DLD1 (cell line): Measurements from ENCODE around the gene DNAJC10.
"Not testable (repeated sequence)": the region's sequence is repeated elsewhere in the genome, so short reads cannot be mapped to it uniquely, and the experiment has no call there.

ENCODE experiments used
- in situ Hi-C: cut with HindIII; loops from 2 replicates; pipeline ENCODE4 v1.10.0; 2017; ENCODE audit warnings: low sequenced_read_pairs

Gene DNAJC10

DNA sequence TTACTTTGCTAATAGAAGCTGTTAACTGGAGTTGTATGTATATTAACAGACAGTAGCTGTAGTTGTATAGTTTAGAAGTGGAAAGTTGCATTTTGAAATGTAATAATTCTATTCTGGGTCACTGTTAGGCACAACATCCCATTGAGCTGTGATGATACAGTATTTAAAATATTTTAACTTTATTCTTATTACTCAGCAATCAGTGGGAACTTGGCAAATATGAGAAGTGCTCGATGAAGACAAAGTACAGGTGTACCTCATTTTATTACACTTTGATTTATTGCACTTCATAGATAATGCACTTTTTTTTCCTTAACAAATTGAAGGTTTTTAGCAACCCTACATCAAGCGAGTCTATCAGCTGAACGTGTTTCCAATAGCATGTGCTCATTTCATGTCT is 8.6 kb downstream of the DNAJC10 start:
- in situ Hi-C loops: no loop called here

GRCh38 chr2:182726473-182726872 is 10.4 kb downstream of the DNAJC10 start:
- in situ Hi-C loops: no loop called here

GRCh38 chr2:182728014-182728413 is 12.0 kb downstream of the DNAJC10 start:
- in situ Hi-C loops: no loop called here

DNA sequence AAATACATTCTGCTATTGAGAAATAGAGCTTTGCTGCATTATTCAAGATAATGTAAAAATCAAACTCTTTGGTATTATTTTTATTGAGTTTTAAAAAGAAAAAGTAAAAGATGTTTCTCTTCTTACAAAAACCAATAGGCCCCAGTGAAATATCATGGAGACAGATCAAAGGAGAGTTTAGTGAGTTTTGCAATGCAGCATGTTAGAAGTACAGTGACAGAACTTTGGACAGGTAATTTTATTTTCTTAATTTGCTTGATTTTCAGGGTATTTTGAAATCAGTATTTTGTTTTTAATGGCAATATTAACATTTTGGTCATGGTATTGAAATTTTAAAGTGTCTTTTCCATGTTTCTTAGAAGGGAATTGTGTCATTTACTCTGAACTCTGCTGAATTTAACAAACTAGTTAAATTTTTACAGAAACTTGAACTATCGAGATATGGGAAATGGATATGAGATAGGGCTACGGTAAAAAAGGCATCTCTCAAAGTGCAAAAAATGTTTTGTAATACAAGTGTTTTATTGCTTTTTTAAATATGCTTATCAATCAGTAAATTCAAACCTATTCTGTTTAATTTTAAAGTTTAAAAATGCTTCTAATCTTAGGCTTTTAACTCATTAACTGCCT is 13.8 kb downstream of the DNAJC10 start:
- in situ Hi-C loops: no loop called here

- in situ Hi-C loops: no loop called here
These were observed 14.4 kb downstream of the DNAJC10 start for GRCh38 chr2:182730486-182730885.

DNA sequence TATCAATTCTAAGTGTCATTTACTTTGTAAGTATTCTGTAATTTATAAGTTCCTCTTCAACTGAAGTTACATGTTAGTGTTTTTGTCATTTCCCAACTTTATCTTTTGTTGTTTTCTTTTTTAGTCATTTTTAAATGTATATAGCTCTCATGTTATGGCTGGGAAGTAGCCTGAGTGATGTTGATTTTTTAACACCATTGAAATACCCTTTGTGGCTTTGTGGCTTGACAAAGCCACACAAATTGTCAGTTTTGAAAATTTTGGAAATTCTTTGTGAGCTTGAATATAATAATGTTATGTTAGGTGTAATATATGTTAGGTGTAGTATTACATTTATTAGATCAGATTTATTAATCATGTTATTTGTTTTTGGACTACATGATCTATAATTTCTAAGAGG is 16.7 kb downstream of the DNAJC10 start:
- in situ Hi-C loops: no loop called here

GRCh38 chr2:182733572-182733971 is 17.5 kb downstream of the DNAJC10 start:
- in situ Hi-C loops: no loop called here

DNA sequence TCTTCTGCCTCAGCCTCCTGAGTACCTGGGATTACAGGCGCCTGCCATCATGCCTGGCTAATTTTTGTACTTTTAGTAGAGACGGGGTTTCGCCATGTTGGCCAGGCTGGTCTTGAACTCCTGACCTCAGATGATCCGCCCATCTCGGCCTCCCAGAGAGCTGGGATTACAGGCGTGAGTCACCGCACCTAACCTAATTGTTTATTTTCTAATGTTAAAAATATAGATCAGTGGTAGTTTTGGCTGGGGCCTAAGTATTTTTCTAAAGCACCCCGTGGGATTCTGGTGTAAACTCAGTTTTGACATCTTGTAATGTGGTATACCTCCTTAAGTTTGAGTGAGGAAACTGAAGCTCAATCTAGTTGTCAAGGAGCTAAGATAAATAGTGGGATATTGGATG is 20.8 kb downstream of the DNAJC10 start:
- in situ Hi-C loops: not testable (repeated sequence)

- in situ Hi-C loops: no loop called here
These were observed 24.6 kb downstream of the DNAJC10 start for GRCh38 chr2:182740701-182741100.

DNA sequence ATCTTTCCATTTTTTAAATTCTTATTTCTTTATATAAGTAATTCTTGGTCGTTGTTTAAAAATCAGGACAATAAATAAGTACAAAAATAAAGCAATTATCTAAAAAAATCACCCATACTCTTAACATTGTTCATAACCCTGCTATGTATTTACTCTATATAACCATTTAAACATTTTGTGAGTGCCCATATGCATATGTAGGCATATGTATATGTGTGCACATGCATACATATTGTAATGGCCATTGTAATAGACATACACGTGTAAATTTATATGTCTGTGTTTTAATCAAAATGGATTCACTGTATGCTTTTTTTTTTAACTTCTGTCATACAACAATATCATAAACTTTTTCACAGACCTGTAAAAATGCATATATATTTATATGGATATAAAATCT is 25.6 kb downstream of the DNAJC10 start:
- in situ Hi-C loops: no loop called here

GRCh38 chr2:182744490-182744889 is 28.4 kb downstream of the DNAJC10 start:
- in situ Hi-C loops: no loop called here

- in situ Hi-C loops: no loop called here
These were observed 29.0 kb downstream of the DNAJC10 start for GRCh38 chr2:182745061-182745460.

- in situ Hi-C loops: not testable (repeated sequence)
These were observed 29.8 kb downstream of the DNAJC10 start for GRCh38 chr2:182745894-182746293.

DNA sequence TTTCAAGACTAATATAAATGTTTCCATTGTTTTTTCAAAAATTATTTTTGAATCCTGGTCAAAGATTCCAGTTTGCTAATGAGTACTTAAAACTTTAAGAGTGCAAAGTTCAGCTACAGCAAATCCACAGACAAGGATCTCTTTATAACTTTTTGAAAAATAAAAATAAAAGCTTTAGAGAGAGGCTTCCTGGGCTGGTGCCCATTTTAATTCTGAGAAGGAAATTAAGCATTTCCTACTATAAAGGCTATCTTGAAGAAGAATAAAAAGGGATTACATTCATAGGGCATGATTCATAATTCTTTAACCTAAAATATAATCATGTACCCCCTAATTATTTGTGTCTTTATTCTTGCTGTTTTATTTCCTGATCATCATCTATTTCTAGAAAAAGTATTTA is 38.2 kb downstream of the DNAJC10 start:
- in situ Hi-C loops: no loop called here

DNA sequence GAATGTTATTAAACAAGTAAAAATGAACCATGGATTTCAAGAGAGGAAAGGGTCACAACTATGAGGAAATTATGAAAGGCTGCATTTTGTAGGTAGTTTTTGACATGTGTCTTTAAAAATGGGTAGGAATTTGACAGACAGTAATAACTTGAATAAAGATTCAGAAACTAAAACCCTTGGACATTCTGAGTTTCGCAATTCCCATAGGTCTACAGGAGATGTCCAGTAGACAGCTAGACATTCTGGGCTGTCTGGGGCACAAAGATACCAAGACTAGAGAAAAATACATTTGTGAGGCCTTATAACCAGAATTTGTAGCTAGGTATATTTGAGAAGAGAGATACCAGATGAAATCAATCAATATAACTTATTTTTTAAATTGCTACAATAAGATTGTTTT is 42.3 kb downstream of the DNAJC10 start:
- in situ Hi-C loops: no loop called here

DNA sequence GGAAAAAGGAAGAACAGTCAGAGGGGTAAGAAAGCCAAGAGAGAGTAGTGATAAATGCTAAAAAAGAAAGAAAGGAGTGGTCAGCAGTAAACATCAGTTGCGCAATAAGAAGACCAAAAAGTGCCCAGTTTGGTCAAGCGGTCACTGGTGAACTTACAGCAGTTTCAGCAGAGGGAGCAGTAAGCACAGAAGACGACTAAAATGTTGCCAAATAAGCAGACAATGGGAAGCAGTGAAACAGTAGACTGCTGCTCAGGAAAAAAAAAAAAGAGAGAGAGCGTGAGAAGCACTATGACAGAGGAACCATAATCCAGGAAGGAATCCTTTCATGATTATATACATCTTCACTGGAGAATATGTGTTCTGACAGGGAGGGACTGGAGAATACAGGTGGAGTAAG is 45.8 kb downstream of the DNAJC10 start:
- in situ Hi-C loops: no loop called here

- in situ Hi-C loops: no loop called here
These were observed 47.4 kb downstream of the DNAJC10 start for GRCh38 chr2:182763311-182763912.

DNA sequence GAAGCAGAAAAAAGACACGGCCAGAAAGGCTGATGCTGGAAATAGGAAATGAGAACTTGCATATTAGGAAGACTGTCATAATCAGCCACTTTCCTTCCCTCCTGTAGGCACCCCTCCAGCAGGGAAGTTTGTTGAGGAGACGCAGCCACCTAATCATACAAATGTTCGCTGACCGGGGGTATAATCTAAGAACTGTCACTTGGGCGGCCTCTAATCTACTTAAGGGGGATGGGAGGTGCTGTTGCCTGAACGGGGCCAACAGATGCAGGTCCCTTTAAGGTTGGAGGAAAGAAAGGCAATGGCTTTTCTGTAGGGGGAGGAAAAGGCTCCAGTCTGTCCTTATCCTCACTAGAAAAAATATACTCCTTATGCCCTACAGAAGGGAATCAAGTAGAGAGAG is 50.6 kb downstream of the DNAJC10 start:
- in situ Hi-C loops: no loop called here

- in situ Hi-C loops: no loop called here
These were observed 51.5 kb downstream of the DNAJC10 start for GRCh38 chr2:182767578-182767977.

DNA sequence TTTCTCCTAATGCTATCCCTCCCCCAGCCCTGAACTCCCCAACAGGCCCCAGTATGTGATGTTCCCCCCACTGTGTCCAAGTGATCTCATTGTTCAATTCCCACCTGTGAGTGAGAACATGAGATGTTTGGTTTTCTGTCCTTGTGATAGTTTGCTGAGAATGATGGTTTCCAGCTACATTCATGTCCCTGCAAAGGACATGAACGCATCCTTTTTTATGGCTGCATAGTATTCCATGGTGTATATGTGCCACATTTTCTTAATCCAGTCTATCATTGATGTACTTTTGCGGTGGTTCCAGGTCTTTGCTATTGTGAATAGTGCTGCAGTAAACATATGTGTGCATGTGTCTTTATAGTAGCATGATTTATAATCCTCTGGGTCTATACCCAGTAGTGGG is 52.9 kb downstream of the DNAJC10 start:
- in situ Hi-C loops: not testable (repeated sequence)

DNA sequence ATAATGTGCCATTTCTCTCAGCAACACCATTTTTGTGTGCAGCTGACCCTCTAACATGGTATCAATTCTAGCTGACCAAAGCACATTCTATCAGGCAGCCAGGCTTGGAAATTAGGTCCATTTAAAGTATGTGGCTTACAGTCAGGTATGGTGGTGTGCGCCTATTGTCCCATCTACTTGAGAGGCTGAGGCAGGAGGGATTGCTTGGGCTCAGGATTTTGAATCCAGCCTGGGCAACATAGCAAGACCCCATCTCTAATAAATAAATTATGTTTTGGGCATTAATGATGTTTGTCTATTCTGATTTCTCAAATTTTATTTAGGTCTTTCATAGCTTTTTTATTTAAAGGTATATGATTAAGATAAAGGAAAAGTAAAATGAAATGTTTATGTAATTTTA is 63.3 kb downstream of the DNAJC10 start:
- in situ Hi-C loops: no loop called here

GRCh38 chr2:182781099-182781498 is 65.0 kb downstream of the DNAJC10 start:
- in situ Hi-C loops: not testable (repeated sequence)

GRCh38 chr2:182782686-182783085 is 66.6 kb downstream of the DNAJC10 start:
- in situ Hi-C loops: not testable (repeated sequence)
